HG02852 (cell line): ENCODE results near the gene HLTF.
A peak's percentile ranks its signal among the peaks of the same experiment; 100 is the strongest.
"Not testable (repeated sequence)": the region's sequence is repeated elsewhere in the genome, so short reads cannot be mapped to it uniquely, and the experiment has no call there.

Experiments
- ATAC-seq: cut with Tn5 transposase; IDR thresholded peaks from one replicate; pipeline ENCODE4 v1.9.1; 2021; ENCODE audit warnings: mild to moderate bottlenecking, moderate library complexity; ENCODE audit not compliant: unreplicated experiment

Gene HLTF

DNA sequence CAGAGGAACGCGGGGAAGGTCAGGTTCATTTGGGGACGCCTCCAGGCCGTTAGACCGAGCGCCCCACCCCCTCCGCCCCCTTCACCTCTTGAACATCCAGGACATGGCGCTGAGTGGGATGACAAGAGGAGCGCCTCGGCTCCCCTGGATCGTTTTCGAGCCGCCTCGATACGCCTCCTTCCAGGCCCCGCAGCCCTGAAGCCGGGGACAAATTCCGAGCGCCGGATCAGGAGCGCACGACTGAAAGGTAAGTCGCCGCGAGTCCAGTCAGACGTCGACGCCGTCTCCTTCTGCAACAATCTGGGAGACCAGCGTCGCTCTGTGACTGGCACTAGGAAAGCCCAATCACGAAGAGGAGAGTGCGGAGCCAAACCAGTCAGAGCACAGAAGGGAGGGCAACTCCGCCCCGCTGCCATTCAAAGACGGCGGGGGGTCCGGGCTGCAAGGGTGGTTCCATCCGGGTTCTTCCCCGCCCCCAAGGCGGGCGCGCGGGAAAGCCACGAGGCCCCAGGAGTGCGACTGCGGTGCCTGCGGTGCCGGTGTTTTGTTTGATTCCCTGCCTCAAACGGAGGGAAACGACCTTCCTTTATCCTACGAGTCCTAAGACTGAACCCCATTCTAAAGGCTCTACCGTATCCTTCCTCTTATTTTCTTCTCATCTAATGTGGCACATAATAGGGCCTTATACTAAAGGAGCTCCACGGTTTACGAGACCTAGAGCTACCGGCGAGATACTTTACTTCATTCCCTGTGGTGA is at the start of gene HLTF:
Gene HLTF, minus strand, starts transcription at position 302 of the 757 bp plus-strand sequence. Its CDS starts 197 bp downstream, at position 105.
- ATAC-seq = peak; percentile 98

DNA sequence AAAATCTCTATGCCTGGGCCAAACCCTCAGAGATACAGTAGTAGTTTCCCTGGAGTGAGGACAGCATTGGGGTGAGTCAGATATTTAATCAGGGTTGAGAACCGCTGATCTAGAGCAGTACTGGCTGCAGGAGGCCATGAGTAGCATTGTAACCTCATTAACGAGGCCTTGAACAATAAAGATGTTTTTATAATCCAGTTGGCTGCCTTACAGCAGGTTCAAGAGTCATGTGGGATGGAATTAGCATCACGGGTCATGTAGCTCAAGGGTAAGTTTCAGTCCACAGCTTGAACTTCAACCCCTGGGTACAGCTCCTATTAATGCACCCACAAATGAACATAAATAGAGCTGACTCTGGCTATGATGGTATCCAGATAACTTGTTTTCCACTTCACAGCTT is 48.2 kb upstream of the HLTF start:
- ATAC-seq = no peak

DNA sequence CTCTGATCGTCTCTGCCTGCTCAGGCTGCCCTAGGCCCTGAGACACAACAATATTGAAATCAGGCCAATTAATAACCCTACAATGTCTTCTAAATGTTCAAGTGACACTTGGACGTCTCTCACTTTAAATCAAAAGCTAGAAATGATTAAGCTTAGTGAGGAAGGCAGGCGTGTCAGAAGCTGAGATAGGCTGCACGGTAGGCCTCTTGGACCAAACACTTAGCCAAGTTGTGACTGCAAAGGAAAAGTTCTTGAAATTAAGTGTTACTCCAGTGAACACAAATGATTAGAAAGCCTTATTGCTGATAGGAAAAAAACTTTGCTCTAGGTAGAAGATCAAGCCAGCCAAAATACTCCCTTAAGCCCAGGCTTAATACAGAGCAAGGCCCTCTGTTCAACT is 45.3 kb upstream of the HLTF start:
- no peak for ATAC-seq

DNA sequence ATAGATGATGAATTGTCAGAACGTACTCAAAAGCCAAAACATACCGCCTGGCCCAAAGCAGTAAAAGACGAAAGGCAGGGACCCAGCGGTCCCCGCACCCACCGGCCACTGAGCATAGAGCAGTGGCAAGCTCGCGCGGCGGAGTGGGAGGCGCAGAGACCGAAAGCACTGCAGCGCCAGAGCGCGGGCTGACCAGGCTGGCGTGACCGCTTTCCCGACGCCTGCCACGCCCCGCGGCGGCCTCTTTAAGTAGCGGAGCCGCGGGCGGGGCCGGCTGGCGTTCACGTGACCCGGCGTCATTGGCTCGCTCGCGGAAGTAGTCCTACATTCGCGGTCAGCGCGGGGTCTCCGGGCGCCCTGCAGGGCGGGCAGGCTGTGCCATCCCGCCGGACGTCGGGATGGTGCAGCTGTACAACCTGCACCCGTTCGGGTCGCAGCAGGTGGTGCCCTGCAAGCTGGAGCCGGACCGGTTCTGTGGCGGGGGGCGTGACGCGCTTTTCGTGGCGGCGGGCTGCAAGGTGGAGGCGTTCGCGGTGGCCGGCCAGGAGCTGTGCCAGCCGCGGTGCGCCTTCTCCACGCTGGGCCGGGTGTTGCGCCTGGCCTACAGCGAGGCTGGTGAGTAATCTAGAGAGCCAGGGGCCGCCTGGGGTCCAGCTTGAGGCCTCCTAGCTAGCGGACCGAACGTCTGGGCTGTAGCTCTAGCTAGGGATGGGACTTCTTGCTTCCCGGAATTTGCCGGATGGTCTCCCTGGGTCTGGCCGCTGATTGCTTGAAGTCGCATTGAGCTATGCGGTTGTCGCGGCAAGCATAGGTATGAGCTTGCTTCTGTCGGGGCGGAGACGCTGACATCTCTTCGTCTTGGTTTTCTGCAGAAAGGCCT is 43.2 kb upstream of the HLTF start, which contains the start of gene HPS3:
Gene HPS3, plus strand, starts transcription at position 313 of the 880 bp plus-strand sequence. Its CDS starts 86 bp downstream, at position 399.
- peak; percentile 91 for ATAC-seq

GRCh38 chr3:149128821-149129220 is 42.5 kb upstream of the HLTF start:
- ATAC-seq = no peak

- ATAC-seq = no peak
Observed at GRCh38 chr3:149122721-149123578, 36.6 kb upstream of the HLTF start.

DNA sequence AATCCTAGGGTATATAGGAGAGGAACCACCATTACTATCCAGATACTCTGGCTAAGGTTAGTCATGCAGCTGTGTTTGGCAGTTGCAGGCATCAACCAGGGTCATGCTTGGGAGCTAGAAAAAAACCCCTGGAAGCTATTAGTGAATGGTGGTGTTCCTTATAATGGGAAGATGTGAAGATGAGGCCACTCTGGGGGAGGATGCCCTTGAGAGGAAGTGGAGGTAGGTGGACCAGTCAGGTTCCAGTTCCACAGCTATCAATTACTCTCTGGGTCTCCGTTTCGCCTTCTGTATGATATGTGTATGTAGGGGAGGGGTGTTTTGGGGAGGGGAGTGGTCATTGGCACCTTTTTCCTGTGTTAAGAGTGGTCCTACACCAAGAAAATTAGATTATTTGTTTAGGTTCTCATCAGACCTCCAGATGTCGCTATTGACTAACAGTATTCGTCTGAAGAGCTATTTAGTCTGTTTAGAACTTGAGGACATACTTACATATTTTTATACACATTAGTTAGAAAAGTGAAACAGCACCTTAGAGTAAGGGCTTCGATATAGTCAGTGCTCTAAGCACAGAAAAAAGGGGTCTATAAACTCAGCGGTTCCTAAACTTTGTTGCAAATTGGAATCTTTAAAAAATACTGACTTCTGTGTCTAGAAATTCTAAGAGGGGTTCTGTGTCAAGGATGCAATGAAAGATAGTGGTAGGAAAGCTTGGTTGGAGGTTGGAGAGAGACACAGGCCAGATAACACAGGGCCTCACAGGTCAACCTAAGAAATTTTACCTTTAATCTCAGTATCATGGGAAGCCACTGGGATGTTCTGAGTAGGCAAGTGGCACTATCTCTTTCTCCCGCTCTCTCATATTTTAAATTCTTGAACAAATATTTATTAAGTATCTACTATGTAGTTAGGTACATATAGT is 34.0 kb upstream of the HLTF start:
- peak; percentile 81 for ATAC-seq

DNA sequence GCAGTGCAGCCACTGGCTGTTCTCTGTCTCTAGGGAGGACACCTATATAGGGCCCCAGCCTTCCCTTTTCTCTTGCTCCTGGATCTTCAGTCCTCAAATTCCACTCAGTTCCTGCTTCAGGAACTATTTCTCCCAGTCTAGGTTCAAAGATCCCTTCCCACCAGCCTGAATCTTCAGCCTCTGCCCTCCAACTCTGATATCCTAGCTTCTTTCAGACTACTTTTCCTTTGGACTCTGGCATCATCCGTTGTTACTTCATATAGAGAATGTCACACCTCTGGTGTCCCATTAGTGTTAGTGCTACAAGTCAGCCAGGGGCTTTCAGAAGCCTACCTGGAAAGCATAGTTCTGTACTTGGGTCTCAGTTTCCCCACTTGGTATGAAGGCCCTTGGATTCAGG is 33.1 kb upstream of the HLTF start:
- no peak for ATAC-seq

DNA sequence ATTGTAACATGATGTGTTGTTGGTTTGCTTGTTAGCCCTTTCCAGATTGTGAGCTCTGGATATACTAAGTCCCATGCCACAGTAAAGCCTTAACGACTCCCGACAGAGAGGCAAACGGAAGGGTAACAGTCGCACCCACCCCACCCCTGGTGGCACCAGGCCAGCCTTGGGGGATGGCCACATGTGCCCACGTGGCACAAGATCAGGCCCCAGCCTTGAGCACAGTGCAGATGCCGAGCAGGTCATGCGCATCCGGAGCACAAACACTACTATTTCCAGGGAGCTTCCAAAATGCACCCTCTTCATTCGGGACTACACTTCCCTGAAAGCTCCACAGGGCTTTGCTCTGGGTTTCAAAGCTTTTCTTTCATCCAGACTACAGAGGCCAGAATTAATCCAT is 32.4 kb upstream of the HLTF start:
- ATAC-seq = no peak

DNA sequence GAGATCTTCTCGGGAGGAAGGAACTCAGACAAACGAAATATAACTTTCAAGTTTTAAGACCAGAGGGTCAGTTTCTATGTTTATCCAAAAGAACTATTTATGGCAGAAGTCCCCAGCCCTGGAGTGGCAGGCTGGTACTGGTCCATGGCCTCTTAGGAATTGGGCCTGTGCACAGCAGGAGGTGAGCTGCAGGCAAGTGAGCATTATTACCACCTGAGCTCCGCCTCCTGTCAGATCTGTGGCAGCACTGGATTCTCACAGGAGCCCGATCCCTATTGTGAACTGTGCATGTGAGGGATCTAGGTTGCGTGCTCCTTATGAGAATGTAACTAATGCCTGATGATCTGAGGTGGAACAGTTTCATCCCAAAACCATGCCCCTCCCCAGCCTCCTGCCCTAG is 28.8 kb upstream of the HLTF start:
- ATAC-seq = no peak

DNA sequence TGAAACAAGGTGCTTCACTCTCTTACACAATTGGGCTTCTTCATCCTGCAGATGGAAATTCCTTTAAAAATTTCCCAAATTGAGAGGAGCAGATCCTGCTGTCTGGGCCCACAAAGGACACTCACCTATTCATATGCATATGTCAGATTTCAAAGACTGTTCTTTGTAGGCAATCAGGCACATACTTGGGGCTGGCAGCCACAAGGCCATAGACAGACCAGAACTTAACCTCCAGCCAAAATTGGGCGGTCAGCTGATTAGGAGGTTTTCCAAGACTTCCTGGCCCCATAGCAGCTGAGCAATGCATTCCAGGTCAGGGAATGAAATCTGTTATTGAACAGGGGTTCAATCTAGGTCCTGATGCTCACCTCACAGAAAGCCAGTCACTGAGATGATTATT is 28.1 kb upstream of the HLTF start:
- ATAC-seq = no peak

DNA sequence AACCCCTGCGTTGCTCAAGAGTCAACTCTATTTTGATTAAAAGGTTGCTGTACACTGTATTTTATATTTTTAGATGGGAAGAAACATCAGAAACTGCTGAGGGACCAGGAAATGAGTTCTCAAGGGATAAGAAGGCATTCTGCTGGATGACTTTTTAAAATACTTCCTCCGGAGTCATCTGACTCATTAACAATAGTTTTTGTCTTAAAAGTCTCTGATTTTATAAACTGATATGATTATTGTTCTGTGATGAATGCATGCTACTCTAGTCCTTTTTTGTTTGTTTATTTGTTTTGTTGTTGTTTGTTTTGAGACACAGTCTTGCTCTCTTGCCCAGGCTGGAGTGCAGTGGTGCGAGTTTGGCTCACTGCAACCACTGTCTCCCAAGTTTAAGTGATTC is 18.2 kb upstream of the HLTF start:
- ATAC-seq = no peak

- ATAC-seq = no peak
Observed at GRCh38 chr3:149101641-149102040, 15.3 kb upstream of the HLTF start.

GRCh38 chr3:149101154-149101553 is 14.8 kb upstream of the HLTF start:
- no peak for ATAC-seq

DNA sequence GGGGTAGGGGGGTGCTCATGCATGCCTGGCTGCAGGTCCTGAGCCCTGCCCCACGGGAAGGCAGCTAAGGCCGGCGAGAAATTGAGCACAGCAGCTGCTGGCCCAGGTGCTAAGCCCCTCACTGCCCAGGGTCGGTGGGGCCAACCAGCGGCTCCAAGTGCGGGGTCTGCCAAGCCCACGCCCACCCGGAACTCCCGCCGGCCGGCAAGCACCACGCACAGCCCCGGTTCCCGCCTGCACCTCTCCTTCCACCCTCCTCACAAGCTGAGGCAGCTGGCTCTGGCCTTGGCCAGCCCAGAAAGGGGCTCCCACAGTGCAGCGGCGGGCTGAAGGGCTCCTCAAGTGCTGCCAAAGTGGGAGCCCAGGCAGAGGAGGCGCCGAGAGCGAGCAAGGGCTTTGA is 11.7 kb upstream of the HLTF start:
- ATAC-seq = not testable (repeated sequence)

DNA sequence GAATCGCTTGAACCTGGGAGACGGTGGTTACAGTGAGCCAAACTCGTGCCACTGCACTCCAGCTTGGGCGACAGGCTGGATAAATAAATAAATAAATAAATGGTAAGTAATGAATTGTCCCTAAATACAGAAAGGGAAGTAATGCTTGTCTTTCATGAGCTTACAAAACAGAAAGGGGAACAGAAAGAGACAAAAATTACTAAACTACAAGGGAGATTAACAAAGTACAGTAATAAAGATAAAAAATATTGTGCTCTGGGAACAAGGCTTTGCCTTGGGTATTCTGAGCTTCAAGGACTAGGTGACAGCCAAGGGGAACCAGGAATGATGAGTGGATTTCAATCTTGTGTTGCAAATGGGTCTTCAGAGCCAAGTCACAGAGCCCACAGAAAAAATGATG is 9.2 kb upstream of the HLTF start:
- ATAC-seq = peak; percentile 82

GRCh38 chr3:149091983-149092382 is 5.7 kb upstream of the HLTF start:
- ATAC-seq = no peak

DNA sequence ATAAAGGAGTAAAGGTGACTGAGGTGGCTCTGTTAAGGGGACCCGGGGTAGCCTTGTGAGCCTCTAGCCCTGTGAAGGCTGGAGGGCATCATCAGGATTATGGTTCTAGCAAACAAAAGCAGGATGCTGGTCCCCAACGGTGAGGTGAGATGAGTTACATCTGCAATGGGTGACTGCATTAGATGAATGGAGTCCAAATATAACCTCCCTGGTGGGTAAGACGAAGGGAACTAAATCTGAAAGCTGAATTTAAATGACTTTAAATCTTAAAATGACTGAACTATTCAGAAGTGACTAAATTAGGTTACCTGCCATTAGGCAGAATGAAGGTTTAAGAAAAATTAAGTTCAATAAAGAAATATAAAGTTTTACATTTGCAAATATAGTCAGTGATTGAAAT is 4.6 kb upstream of the HLTF start:
- ATAC-seq = peak; percentile 24

DNA sequence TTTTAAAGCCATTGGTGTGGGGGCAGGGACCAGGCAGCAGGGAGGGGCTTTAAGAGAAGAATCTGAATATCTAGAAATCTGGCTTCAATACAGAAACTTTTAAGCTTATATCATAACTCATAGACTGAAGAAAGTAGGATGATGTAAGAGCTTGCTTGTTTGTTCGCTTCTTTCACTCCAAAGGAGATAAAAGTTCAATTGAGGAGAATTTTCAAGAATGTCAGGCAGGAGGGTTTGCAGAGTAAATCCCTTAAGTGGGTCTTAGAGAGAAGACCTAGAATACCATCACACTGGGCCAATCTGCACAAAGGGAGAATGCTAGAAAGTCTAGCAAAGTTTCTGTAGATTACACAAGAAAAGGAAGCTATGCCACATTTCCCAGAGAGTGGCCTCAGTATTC is 4.1 kb upstream of the HLTF start:
- no peak for ATAC-seq

GRCh38 chr3:149089395-149089794 is 3.1 kb upstream of the HLTF start:
- ATAC-seq = no peak
